PC-3 (cell line): ENCODE results near the gene BCL11A.

ENCODE experiments used
- CTCF ChIP-seq: fragments of 300-600 bp; sonication (generic); conservative IDR thresholded peaks from 2 replicates; pipeline ENCODE4 v1.5.1; 2017; ENCODE audit warnings: antibody characterized with exemption, low read depth, mild to moderate bottlenecking, low read length
- EZH2 ChIP-seq: fragments of 300-600 bp; sonication (generic); IDR thresholded peaks from one replicate; pipeline ENCODE4 v1.6.1; 2017; ENCODE audit warnings: antibody characterized with exemption, mild to moderate bottlenecking, low read length; ENCODE audit not compliant: unreplicated experiment
- EZH2phosphoT487 ChIP-seq: fragments of 300-600 bp; sonication (generic); IDR thresholded peaks from 2 replicates; pipeline ENCODE4 v1.6.1; 2018; ENCODE audit warnings: mild to moderate bottlenecking, antibody characterized with exemption, low read length, borderline replicate concordance

GRCh38 chr2:60550984-60551239 lies 2.5 kb downstream of the BCL11A start:
- TF ChIP-seq CTCF (no peak), EZH2phosphoT487 (no peak), EZH2 (no peak)
